GM23338 (cell line): ENCODE results near the gene CPNE4.

Experiments
- CREB1 ChIP-seq: fragments of 250-450 bp; sonication (Bioruptor Pico); IDR thresholded peaks from 2 replicates; pipeline ENCODE4 v1.5.0; 2020; ENCODE audit warnings: low read depth, mild to moderate bottlenecking, moderate library complexity
- EZH2 ChIP-seq: fragments of 200-600 bp; sonication (generic); IDR thresholded peaks from one replicate; pipeline ENCODE4 v1.8.0; 2017; ENCODE audit warnings: antibody characterized with exemption, mild to moderate bottlenecking, low read depth; ENCODE audit not compliant: unreplicated experiment
- EZH2phosphoT487 ChIP-seq: fragments of 200-600 bp; sonication (generic); IDR thresholded peaks from one replicate; pipeline ENCODE4 v1.8.1; 2018; ENCODE audit warnings: antibody characterized with exemption; ENCODE audit not compliant: unreplicated experiment
- JUNB ChIP-seq: IDR thresholded peaks from one replicate; pipeline ENCODE4 v1.6.1; 2016; ENCODE audit warnings: antibody characterized with exemption; ENCODE audit not compliant: unreplicated experiment
- POLR2AphosphoS5 ChIP-seq: IDR thresholded peaks from 2 replicates; pipeline ENCODE4 v1.6.1; 2016; ENCODE audit warnings: antibody characterized with exemption, low read depth
- REST ChIP-seq: IDR thresholded peaks from one replicate; pipeline ENCODE4 v1.6.1; 2018; ENCODE audit warnings: antibody characterized with exemption; ENCODE audit not compliant: unreplicated experiment
- STAT1 ChIP-seq: IDR thresholded peaks from one replicate; pipeline ENCODE4 v1.6.1; 2016; ENCODE audit warnings: antibody characterized with exemption; ENCODE audit not compliant: unreplicated experiment
- ZNF331 ChIP-seq: fragments of 250-450 bp; sonication (Bioruptor Pico); IDR thresholded peaks from 2 replicates; pipeline ENCODE4 v1.5.0; 2020; ENCODE audit warnings: low read depth, mild to moderate bottlenecking, moderate library complexity
- TF ChIP-seq, protein P1 (sequence below), 2 experiments: fragments of 200-600 bp in 1 of 2; sonication (generic) in 1 of 2; conservative IDR thresholded peaks; 2 replicates each; pipeline versions ENCODE4 v1.5.1 to v1.6.1; 2016 to 2017; ENCODE audit warnings: antibody characterized with exemption in 2 of 2, low read depth in 2 of 2, mild to moderate bottlenecking in 2 of 2, moderate library complexity in 1 of 2
- TF ChIP-seq, protein P2 (sequence below): IDR thresholded peaks from 2 replicates; pipeline ENCODE4 v1.6.1; 2016; ENCODE audit warnings: antibody characterized with exemption
- TF ChIP-seq, protein P3 (sequence below): fragments of 250-450 bp; sonication (Bioruptor Pico); IDR thresholded peaks from 2 replicates; pipeline ENCODE4 v1.5.0; 2020; ENCODE audit warnings: mild to moderate bottlenecking, moderate library complexity

DNA sequence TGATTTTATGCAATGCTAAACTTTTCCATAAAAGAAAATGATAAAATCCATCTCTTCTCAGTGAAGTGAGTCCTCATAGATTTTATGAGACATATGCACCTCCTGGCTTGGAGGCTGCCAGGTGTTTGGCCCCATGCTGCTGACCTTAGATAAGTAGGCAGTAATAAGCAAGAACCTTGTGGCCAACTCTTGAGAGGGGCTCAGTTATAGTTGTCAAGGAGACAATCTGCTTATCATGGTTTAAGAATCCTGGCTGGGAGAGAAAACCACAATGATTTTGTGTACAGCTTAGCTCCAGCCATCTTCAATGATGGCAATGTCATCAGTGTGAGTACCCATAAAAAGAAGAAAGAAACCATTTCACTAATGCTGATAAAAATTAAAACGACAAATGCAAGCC is 252.1 kb downstream of the CPNE4 start:
- TF ChIP-seq, protein P1, sequence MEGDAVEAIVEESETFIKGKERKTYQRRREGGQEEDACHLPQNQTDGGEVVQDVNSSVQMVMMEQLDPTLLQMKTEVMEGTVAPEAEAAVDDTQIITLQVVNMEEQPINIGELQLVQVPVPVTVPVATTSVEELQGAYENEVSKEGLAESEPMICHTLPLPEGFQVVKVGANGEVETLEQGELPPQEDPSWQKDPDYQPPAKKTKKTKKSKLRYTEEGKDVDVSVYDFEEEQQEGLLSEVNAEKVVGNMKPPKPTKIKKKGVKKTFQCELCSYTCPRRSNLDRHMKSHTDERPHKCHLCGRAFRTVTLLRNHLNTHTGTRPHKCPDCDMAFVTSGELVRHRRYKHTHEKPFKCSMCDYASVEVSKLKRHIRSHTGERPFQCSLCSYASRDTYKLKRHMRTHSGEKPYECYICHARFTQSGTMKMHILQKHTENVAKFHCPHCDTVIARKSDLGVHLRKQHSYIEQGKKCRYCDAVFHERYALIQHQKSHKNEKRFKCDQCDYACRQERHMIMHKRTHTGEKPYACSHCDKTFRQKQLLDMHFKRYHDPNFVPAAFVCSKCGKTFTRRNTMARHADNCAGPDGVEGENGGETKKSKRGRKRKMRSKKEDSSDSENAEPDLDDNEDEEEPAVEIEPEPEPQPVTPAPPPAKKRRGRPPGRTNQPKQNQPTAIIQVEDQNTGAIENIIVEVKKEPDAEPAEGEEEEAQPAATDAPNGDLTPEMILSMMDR (conservative IDR thresholded peaks at IDR 0.05; ENCODE audit: low read depth in 2 of 2): no peak
- TF ChIP-seq POLR2AphosphoS5 (no peak), EZH2phosphoT487 (no peak), REST (no peak), EZH2 (no peak), STAT1 (no peak), CREB1 (CRISPR knock-in tag) (no peak), ZNF331 (CRISPR knock-in tag) (no peak), JUNB (no peak)
- TF ChIP-seq, protein P2, sequence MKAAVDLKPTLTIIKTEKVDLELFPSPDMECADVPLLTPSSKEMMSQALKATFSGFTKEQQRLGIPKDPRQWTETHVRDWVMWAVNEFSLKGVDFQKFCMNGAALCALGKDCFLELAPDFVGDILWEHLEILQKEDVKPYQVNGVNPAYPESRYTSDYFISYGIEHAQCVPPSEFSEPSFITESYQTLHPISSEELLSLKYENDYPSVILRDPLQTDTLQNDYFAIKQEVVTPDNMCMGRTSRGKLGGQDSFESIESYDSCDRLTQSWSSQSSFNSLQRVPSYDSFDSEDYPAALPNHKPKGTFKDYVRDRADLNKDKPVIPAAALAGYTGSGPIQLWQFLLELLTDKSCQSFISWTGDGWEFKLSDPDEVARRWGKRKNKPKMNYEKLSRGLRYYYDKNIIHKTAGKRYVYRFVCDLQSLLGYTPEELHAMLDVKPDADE: no peak
- TF ChIP-seq, protein P3, sequence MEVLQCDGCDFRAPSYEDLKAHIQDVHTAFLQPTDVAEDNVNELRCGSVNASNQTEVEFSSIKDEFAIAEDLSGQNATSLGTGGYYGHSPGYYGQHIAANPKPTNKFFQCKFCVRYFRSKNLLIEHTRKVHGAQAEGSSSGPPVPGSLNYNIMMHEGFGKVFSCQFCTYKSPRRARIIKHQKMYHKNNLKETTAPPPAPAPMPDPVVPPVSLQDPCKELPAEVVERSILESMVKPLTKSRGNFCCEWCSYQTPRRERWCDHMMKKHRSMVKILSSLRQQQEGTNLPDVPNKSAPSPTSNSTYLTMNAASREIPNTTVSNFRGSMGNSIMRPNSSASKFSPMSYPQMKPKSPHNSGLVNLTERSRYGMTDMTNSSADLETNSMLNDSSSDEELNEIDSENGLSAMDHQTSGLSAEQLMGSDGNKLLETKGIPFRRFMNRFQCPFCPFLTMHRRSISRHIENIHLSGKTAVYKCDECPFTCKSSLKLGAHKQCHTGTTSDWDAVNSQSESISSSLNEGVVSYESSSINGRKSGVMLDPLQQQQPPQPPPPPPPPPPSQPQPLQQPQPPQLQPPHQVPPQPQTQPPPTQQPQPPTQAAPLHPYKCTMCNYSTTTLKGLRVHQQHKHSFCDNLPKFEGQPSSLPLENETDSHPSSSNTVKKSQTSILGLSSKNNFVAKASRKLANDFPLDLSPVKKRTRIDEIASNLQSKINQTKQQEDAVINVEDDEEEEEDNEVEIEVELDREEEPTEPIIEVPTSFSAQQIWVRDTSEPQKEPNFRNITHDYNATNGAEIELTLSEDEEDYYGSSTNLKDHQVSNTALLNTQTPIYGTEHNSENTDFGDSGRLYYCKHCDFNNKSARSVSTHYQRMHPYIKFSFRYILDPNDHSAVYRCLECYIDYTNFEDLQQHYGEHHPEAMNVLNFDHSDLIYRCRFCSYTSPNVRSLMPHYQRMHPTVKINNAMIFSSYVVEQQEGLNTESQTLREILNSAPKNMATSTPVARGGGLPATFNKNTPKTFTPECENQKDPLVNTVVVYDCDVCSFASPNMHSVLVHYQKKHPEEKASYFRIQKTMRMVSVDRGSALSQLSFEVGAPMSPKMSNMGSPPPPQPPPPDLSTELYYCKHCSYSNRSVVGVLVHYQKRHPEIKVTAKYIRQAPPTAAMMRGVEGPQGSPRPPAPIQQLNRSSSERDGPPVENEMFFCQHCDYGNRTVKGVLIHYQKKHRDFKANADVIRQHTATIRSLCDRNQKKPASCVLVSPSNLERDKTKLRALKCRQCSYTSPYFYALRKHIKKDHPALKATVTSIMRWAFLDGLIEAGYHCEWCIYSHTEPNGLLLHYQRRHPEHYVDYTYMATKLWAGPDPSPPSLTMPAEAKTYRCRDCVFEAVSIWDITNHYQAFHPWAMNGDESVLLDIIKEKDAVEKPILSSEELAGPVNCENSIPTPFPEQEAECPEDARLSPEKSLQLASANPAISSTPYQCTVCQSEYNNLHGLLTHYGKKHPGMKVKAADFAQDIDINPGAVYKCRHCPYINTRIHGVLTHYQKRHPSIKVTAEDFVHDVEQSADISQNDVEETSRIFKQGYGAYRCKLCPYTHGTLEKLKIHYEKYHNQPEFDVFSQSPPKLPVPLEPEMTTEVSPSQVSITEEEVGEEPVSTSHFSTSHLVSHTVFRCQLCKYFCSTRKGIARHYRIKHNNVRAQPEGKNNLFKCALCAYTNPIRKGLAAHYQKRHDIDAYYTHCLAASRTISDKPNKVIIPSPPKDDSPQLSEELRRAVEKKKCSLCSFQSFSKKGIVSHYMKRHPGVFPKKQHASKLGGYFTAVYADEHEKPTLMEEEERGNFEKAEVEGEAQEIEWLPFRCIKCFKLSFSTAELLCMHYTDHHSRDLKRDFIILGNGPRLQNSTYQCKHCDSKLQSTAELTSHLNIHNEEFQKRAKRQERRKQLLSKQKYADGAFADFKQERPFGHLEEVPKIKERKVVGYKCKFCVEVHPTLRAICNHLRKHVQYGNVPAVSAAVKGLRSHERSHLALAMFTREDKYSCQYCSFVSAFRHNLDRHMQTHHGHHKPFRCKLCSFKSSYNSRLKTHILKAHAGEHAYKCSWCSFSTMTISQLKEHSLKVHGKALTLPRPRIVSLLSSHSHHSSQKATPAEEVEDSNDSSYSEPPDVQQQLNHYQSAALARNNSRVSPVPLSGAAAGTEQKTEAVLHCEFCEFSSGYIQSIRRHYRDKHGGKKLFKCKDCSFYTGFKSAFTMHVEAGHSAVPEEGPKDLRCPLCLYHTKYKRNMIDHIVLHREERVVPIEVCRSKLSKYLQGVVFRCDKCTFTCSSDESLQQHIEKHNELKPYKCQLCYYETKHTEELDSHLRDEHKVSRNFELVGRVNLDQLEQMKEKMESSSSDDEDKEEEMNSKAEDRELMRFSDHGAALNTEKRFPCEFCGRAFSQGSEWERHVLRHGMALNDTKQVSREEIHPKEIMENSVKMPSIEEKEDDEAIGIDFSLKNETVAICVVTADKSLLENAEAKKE: no peak
